CD14-positive monocyte (primary cell): ENCODE results near the gene NSD1. TPM values are rescaled to one million over a fixed set of nuclear protein-coding genes. Genes with fewer than 3 reads are reported as not detected.

Experiments
- DNase-seq, 3 donors: peaks; one replicate each; pipeline ENCODE4 v3.0.0-alpha.2; 2011 to 2022
- H2AFZ ChIP-seq: 2 replicates; pipeline ENCODE4 v1.6.0; 2012; ENCODE audit warnings: mild to moderate bottlenecking, low read depth, low read length, inconsistent platforms; ENCODE audit not compliant: insufficient read depth, poor library complexity, severe bottlenecking
- H3K27ac ChIP-seq, 2 donors: 1 replicate in 1 of 2; 2 replicates in 1 of 2; pipeline ENCODE4 v1.5.1; 2012 to 2013; ENCODE audit warnings: low read length in 2 of 2, control low read depth in 1 of 2, inconsistent platforms in 1 of 2, low read depth in 1 of 2, mild to moderate bottlenecking in 1 of 2
- H3K27me3 ChIP-seq, 2 donors: one replicate each; pipeline versions ENCODE4 v1.6.0 to v1.6.1; 2011 to 2013; ENCODE audit warnings: low read length in 2 of 2; ENCODE audit not compliant: control insufficient read depth in 2 of 2, insufficient read depth in 2 of 2
- H3K36me3 ChIP-seq, 2 donors: replicated peaks in 1 of 2; 1 replicate in 1 of 2; 2 replicates in 1 of 2; pipeline versions ENCODE4 v1.5.1 to v1.6.1; 2012 to 2013; ENCODE audit warnings: low read length in 2 of 2, control low read depth in 1 of 2, inconsistent platforms in 1 of 2, mild to moderate bottlenecking in 1 of 2; ENCODE audit not compliant: insufficient read depth in 2 of 2, control insufficient read depth in 1 of 2
- H3K4me1 ChIP-seq, 2 donors: 1 replicate in 1 of 2; 2 replicates in 1 of 2; pipeline versions ENCODE4 v1.5.1 to v1.6.1; 2012 to 2013; ENCODE audit warnings: low read length in 2 of 2, control low read depth in 1 of 2, inconsistent platforms in 1 of 2, mild to moderate bottlenecking in 1 of 2, moderate library complexity in 1 of 2; ENCODE audit not compliant: insufficient read depth in 2 of 2, control insufficient read depth in 1 of 2
- H3K4me2 ChIP-seq: replicated peaks from 2 replicates; pipeline ENCODE3; 2012; ENCODE audit warnings: low read length, moderate library complexity, mild to moderate bottlenecking; ENCODE audit not compliant: poor library complexity, severe bottlenecking; ENCODE audit errors: extremely low read depth
- H3K4me3 ChIP-seq, 3 experiments: fragments of 200-600 bp in 1 of 3; sonication (generic) in 1 of 3; replicated peaks in 1 of 3; 1 replicate in 2 of 3; 2 replicates in 1 of 3; pipeline ENCODE4 v1.5.1; 2011 to 2013; ENCODE audit warnings: low read length in 3 of 3, mild to moderate bottlenecking in 3 of 3, control low read depth in 2 of 3, low read depth in 2 of 3, inconsistent platforms in 1 of 3, moderate library complexity in 1 of 3
- H3K79me2 ChIP-seq: 2 replicates; pipeline ENCODE4 v1.6.0; 2012; ENCODE audit warnings: mild to moderate bottlenecking, control low read depth, inconsistent platforms, low read length, moderate library complexity; ENCODE audit not compliant: insufficient read depth
- H3K9ac ChIP-seq: 2 replicates; pipeline ENCODE4 v1.6.0; 2017; ENCODE audit warnings: low read length, mild to moderate bottlenecking; ENCODE audit not compliant: insufficient read depth, poor library complexity, severe bottlenecking
- H3K9me3 ChIP-seq, 2 donors: replicated peaks in 1 of 2; 1 replicate in 1 of 2; 2 replicates in 1 of 2; pipeline versions ENCODE4 v1.5.1 to v1.6.1; 2012 to 2013; ENCODE audit warnings: low read length in 2 of 2, control low read depth in 1 of 2; ENCODE audit not compliant: control insufficient read depth in 1 of 2, insufficient read depth in 1 of 2
- H4K20me1 ChIP-seq: 2 replicates; pipeline ENCODE4 v1.6.0; 2012; ENCODE audit warnings: mild to moderate bottlenecking, low read length, control low read depth, moderate library complexity; ENCODE audit not compliant: insufficient read depth
- H3K27ac Mint-ChIP-seq, 7 donors: one replicate each; pipeline ENCODE4 v1.8.0; 2020; ENCODE audit warnings: mild to moderate bottlenecking in 7 of 7, mixed read lengths in 7 of 7, moderate library complexity in 6 of 7, inconsistent platforms in 2 of 7
- H3K27me3 Mint-ChIP-seq, 3 donors: one replicate each; pipeline ENCODE4 v1.8.0; 2021 to 2022; ENCODE audit warnings: low read depth in 3 of 3, mild to moderate bottlenecking in 3 of 3, mixed read lengths in 3 of 3, moderate library complexity in 3 of 3, inconsistent platforms in 1 of 3
- H3K36me3 Mint-ChIP-seq, 2 donors: one replicate each; pipeline ENCODE4 v1.8.0; 2020; ENCODE audit warnings: mixed read lengths in 2 of 2, inconsistent platforms in 1 of 2, mild to moderate bottlenecking in 1 of 2
- H3K4me1 Mint-ChIP-seq: one replicate; pipeline ENCODE4 v1.8.0; 2020; ENCODE audit warnings: mild to moderate bottlenecking, mixed read lengths
- H3K4me3 Mint-ChIP-seq, 2 donors: one replicate each; pipeline ENCODE4 v1.8.0; 2020; ENCODE audit warnings: mild to moderate bottlenecking in 2 of 2, mixed read lengths in 2 of 2, moderate library complexity in 1 of 2
- H3K9me3 Mint-ChIP-seq, 7 donors: one replicate each; pipeline ENCODE4 v1.8.0; 2020 to 2022; ENCODE audit warnings: mixed read lengths in 7 of 7, mild to moderate bottlenecking in 6 of 7, moderate library complexity in 6 of 7, inconsistent platforms in 2 of 7
- WGBS: methylation state at CpG from one replicate; pipeline ENCODE4 v1.1.5; 2013; ENCODE audit warnings: missing lambda C conversion rate; ENCODE audit not compliant: insufficient coverage; 5-methylcytosine and 5-hydroxymethylcytosine counted together
- intact Hi-C, 2 donors: fragments of 100-400 bp; cut with micrococcal nuclease; formaldehyde crosslinking; loops; one replicate each; pipeline versions ENCODE4 v1.15.0 to v1.15.1; 2023
- polyA plus RNA-seq, 3 donors: library from polyadenylated mRNA; depleted of rRNA in 1 of 3; unstranded in 2 of 3; stranded (reverse) in 1 of 3; fragments of 300-500 nt in 2 of 3; fragments of >200 nt in 1 of 3; fragmentation: Illumina TruSeq in 2 of 3; gene quantifications; 1 replicate in 2 of 3; 2 replicates in 1 of 3; pipeline ENCODE4 v1.2.3, GENCODE V29; 2012 to 2021
- TF ChIP-seq, protein P1 (sequence below): fragments of 200-600 bp; IDR thresholded peaks from one replicate; pipeline ENCODE4 v1.8.0; 2022; ENCODE audit warnings: antibody characterized with exemption, mild to moderate bottlenecking

Gene NSD1
- polyA plus RNA-seq, 3 donors: 12.6 to 31.9 (median 19.0) TPM

DNA sequence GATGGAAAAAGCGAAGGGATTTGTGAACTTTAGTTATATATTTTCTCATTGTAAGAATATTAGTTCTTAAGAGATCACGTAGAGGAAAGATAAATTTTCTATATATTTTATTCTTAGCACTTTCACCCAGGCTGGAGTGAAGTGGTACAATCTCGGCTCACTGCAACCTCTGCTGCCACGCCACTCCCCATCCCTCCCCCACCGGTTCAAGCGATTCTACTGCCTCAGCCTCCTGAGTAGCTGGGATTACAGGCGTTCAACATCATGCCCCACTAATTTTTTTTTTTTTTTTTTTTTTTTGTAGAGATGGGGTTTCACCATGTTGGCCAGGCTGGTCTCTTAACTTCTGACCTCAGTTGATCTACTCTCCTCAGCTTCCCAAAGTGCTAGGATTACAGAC lies 127.4 kb downstream of the NSD1 start:
- H3K4me3 ChIP-seq: no peak overlapping the region
- H3K4me1 ChIP-seq: no peaks in the 10 kb centered on the region
- no peak overlapping the region for H3K27ac ChIP-seq
- no CpG with 5 or more reads among the region's 7 CpGs for WGBS
- H3K4me3 Mint-ChIP-seq: no peak overlapping the region
- H2AFZ ChIP-seq: no peak overlapping the region
- peaks cover 76 to 91% of the 10 kb centered on the region in 2 donors for H3K36me3 Mint-ChIP-seq
- no peaks in the 10 kb centered on the region for H3K27me3 Mint-ChIP-seq
- DNase-seq: no peak
- H3K4me2 ChIP-seq: no peak overlapping the region
- H3K9ac ChIP-seq: no peak overlapping the region
- no peaks in the 10 kb centered on the region for H3K4me1 Mint-ChIP-seq
- H3K79me2 ChIP-seq: no peaks in the 10 kb centered on the region
- H3K36me3 ChIP-seq: peaks cover 83 to 97% of the 10 kb centered on the region in 2 donors
- intact Hi-C loops: no loop called here
- no peak overlapping the region for H3K27ac Mint-ChIP-seq
- TF ChIP-seq, protein P1, sequence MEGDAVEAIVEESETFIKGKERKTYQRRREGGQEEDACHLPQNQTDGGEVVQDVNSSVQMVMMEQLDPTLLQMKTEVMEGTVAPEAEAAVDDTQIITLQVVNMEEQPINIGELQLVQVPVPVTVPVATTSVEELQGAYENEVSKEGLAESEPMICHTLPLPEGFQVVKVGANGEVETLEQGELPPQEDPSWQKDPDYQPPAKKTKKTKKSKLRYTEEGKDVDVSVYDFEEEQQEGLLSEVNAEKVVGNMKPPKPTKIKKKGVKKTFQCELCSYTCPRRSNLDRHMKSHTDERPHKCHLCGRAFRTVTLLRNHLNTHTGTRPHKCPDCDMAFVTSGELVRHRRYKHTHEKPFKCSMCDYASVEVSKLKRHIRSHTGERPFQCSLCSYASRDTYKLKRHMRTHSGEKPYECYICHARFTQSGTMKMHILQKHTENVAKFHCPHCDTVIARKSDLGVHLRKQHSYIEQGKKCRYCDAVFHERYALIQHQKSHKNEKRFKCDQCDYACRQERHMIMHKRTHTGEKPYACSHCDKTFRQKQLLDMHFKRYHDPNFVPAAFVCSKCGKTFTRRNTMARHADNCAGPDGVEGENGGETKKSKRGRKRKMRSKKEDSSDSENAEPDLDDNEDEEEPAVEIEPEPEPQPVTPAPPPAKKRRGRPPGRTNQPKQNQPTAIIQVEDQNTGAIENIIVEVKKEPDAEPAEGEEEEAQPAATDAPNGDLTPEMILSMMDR: no peak
- H4K20me1 ChIP-seq: peaks cover 18% of the 10 kb centered on the region
- no peaks in the 10 kb centered on the region for H3K9me3 Mint-ChIP-seq
- no peaks in the 10 kb centered on the region for H3K27me3 ChIP-seq
- H3K9me3 ChIP-seq: no peaks in the 10 kb centered on the region

DNA sequence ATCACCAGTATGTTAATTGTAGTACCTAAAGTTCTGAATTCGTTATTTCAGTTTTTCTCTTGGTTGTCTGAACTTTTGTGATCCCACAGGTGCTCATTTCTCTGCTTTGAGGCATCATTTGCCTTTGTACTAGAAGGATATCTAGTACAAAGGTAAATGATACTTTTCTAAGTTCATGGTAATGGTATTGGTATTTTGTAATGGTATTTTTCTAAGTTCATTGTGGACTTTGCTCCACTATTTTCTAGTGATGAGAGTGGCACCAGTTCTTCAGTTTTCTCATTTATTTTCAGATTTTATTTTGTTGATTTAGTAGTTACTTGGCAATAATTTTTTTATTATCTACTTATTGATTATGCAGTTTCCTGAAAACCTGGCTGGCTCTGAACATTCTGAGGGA lies 127.9 kb downstream of the NSD1 start:
- Mint-ChIP-seq H3K27ac (no peak overlapping the region), H3K4me1 (no peaks in the 10 kb centered on the region), H3K9me3 (no peaks in the 10 kb centered on the region), H3K4me3 (no peak overlapping the region), H3K27me3 (no peaks in the 10 kb centered on the region), H3K36me3 (peaks cover 76 to 91% of the 10 kb centered on the region in 2 donors)
- no peaks in the 10 kb centered on the region for H3K79me2 ChIP-seq
- H4K20me1 ChIP-seq: peaks cover 17% of the 10 kb centered on the region
- intact Hi-C loops: no loop called here
- H3K9ac ChIP-seq: no peak overlapping the region
- no peaks in the 10 kb centered on the region for H3K4me1 ChIP-seq
- no peak for DNase-seq
- 100% methylated on average over 1 of the region's 1 CpG for WGBS
- H3K4me2 ChIP-seq: no peak overlapping the region
- peaks cover 84 to 97% of the 10 kb centered on the region in 2 donors for H3K36me3 ChIP-seq
- TF ChIP-seq, protein P1: no peak
- no peaks in the 10 kb centered on the region for H3K27me3 ChIP-seq
- no peak overlapping the region for H3K27ac ChIP-seq
- no peak overlapping the region for H3K4me3 ChIP-seq
- H2AFZ ChIP-seq: no peak overlapping the region
- no peaks in the 10 kb centered on the region for H3K9me3 ChIP-seq
